ENCODE results near the gene PTRHD1. TPM values are rescaled to one million over a fixed set of nuclear protein-coding genes. Genes with fewer than 3 reads are reported as not detected.

PTRHD1 gene
- total RNA-seq, 1 experiment from 2014 or later = 39.2 TPM

- TF ChIP-seq ZNF423 (CRISPR knock-in tag; IDR thresholded peaks at IDR 0.05) = no peak
- TF ChIP-seq AR (CRISPR knock-in tag; IDR thresholded peaks at IDR 0.05) = no peak
- TF ChIP-seq ATF3 (CRISPR knock-in tag; conservative IDR thresholded peaks at IDR 0.05) = no peak
- no peak for TF ChIP-seq TEAD4 (CRISPR knock-in tag; IDR thresholded peaks at IDR 0.05)
- TF ChIP-seq CBFB (CRISPR knock-in tag; IDR thresholded peaks at IDR 0.05; ENCODE audit: low read depth) = no peak
- no peak for TF ChIP-seq NR1H2 (CRISPR knock-in tag; IDR thresholded peaks at IDR 0.05)
- H3K27ac Mint-ChIP-seq = peak overlapping the region; percentile 94
- no peak for DNase-seq (ENCODE audit: low spot score)
- peak; percentile 13; the same call in 1 of the 2 replicates for ATAC-seq
- peaks cover 39% of the 10 kb centered on the region for H3K4me1 Mint-ChIP-seq
- CTCF ChIA-PET = interaction anchor here (0.8 to 2.3 kb wide), 8 partner anchors 8 to 330 kb away, joined by 3 to 18 read pairs (median 4); partner anchors contain the start of genes CENPO, NCOA1 and PTRHD1
- POLR2A ChIA-PET = interaction anchor here (0.9 to 1.5 kb wide), 2 partner anchors 25 to 28 kb away, joined by 4 to 7 read pairs; partner anchors contain the start of genes CENPO and PTRHD1
- H3K36me3 Mint-ChIP-seq = peaks cover 81% of the 10 kb centered on the region
- peaks cover 11% of the 10 kb centered on the region; the same call in 1 of the 2 replicates for H3K9me3 Mint-ChIP-seq
- H3K27me3 Mint-ChIP-seq (ENCODE audit: low read depth) = no peaks in the 10 kb centered on the region
- peak overlapping the region; percentile 21; the same call in 1 of the 2 replicates for H3K4me3 Mint-ChIP-seq
Measured at GRCh38 chr2:24821433-24821891, 28.3 kb upstream of the PTRHD1 start.

- Mint-ChIP-seq H3K4me1 (peaks cover 33% of the 10 kb centered on the region), H3K27ac (peak overlapping the region; percentile 94), H3K4me3 (no peak overlapping the region), H3K36me3 (peaks cover 86% of the 10 kb centered on the region), H3K27me3 (ENCODE audit: low read depth) (no peaks in the 10 kb centered on the region), H3K9me3 (peaks cover 11% of the 10 kb centered on the region; the same call in 1 of the 2 replicates)
- TF ChIP-seq USF2 (CRISPR knock-in tag; IDR thresholded peaks at IDR 0.05) (peak; percentile 15; the same call in 1 of the 2 replicates), ZNF423 (CRISPR knock-in tag; IDR thresholded peaks at IDR 0.05) (peak; percentile 83), ESRRA (CRISPR knock-in tag; IDR thresholded peaks at IDR 0.05; ENCODE audit: borderline replicate concordance) (no peak), STAT6 (CRISPR knock-in tag; conservative IDR thresholded peaks at IDR 0.05; ENCODE audit: low read depth) (0 out of 2 replicates have a peak, but pooled peaks have one; percentile 57)
- DNase-seq (ENCODE audit: low spot score) = no peak
- no peak for ATAC-seq
- CTCF ChIA-PET = interaction anchor here (0.8 to 2.3 kb wide), 6 partner anchors 10 to 329 kb away, joined by 3 to 18 read pairs (median 4); partner anchors contain the start of gene NCOA1
- POLR2A ChIA-PET = interaction anchor here (0.5 to 1.5 kb wide), 2 partner anchors 25 to 221 kb away, joined by 3 to 7 read pairs; no protein-coding TSS in a partner anchor
Measured at GRCh38 chr2:24820598-24821432, 27.6 kb upstream of the PTRHD1 start.

GRCh38 chr2:24820175-24820513 is 27.0 kb upstream of the PTRHD1 start:
- DNase-seq (ENCODE audit: low spot score) (no peak), ATAC-seq (no peak)
- Mint-ChIP-seq H3K9me3 (peaks cover 4% of the 10 kb centered on the region; the same call in 1 of the 2 replicates), H3K27me3 (ENCODE audit: low read depth) (no peaks in the 10 kb centered on the region), H3K4me1 (peaks cover 30% of the 10 kb centered on the region), H3K4me3 (no peak overlapping the region), H3K27ac (0 out of 2 replicates have a peak overlapping the region, but pooled peaks have one; percentile 94), H3K36me3 (peaks cover 86% of the 10 kb centered on the region)
- TF ChIP-seq ZNF263 (CRISPR knock-in tag; IDR thresholded peaks at IDR 0.05; ENCODE audit: low read depth) = no peak
- no peak for TF ChIP-seq ATF1 (CRISPR knock-in tag; IDR thresholded peaks at IDR 0.05)
- no peak for TF ChIP-seq NR1H2 (CRISPR knock-in tag; IDR thresholded peaks at IDR 0.05)
- TF ChIP-seq ZNF396 (CRISPR knock-in tag; IDR thresholded peaks at IDR 0.05; ENCODE audit: borderline replicate concordance) = no peak
- TF ChIP-seq CTCF (IDR thresholded peaks at IDR 0.05) = no peak
- TF ChIP-seq CREB1 (CRISPR knock-in tag; IDR thresholded peaks at IDR 0.05) = no peak
- TF ChIP-seq RELA (CRISPR knock-in tag; IDR thresholded peaks at IDR 0.05; ENCODE audit: borderline replicate concordance) = no peak
- no peak for TF ChIP-seq IRF1 (CRISPR knock-in tag; IDR thresholded peaks at IDR 0.05)
- no peak for TF ChIP-seq ZNF671 (CRISPR knock-in tag; IDR thresholded peaks at IDR 0.05)
- TF ChIP-seq CREM (CRISPR knock-in tag; IDR thresholded peaks at IDR 0.05) = no peak
- no peak for TF ChIP-seq GTF2I (CRISPR knock-in tag; conservative IDR thresholded peaks at IDR 0.05)
- ChIA-PET POLR2A (no interaction called here), CTCF (interaction anchor here (0.6 to 1.0 kb wide), 3 partner anchors 11 to 227 kb away, joined by 3 to 5 read pairs (median 3); no protein-coding TSS in a partner anchor)
